IMR-90 (cell line): ENCODE measurements around the gene ZSCAN10. TPM values are rescaled to one million over a fixed set of nuclear protein-coding genes. Genes with fewer than 3 reads are reported as not detected.
A peak's percentile ranks its signal among the peaks of the same experiment; 100 is the strongest.

Source experiments
- ATAC-seq: fragments of 200-7000 bp; cut with Tn5 transposase; 2 replicates; pipeline ENCODE4 v1.9.1; 2020; ENCODE audit warnings: low read depth, mild to moderate bottlenecking, moderate library complexity
- BruUV-seq: library from RNA; stranded (reverse); fragments of 400-500 nt; replicated peaks from 2 replicates; lab custom pipeline; 2021; lab: Mats Ljungman, UMichigan
- CTCF ChIA-PET: fragments of 300-600 bp; formaldehyde crosslinking; extraction: SDS; loops from one replicate; lab custom pipeline; 2021; ENCODE audit warnings: antibody characterized with exemption; lab: Yijun Ruan, JAX
- POLR2A ChIA-PET: fragments of 300-600 bp; sonication (Branson Sonifier 250); formaldehyde crosslinking; loops from one replicate; lab custom pipeline; 2022; ENCODE audit warnings: antibody characterized with exemption; ENCODE audit not compliant: unreplicated experiment; lab: Charles Lee
- DNase-seq: peaks from one replicate; pipeline ENCODE4 v3.0.0; 2013
- H2AFZ ChIP-seq: replicated peaks from 2 replicates; pipeline ENCODE3; 2013; ENCODE audit warnings: low read length, mild to moderate bottlenecking; ENCODE audit not compliant: poor library complexity
- H2AK5ac ChIP-seq: 2 replicates; pipeline ENCODE4 v1.6.1; 2013; ENCODE audit warnings: low read depth, low read length, inconsistent platforms
- H2AK9ac ChIP-seq: replicated peaks from 2 replicates; pipeline ENCODE3; 2013; ENCODE audit warnings: mild to moderate bottlenecking, low read depth, low read length, moderate library complexity; ENCODE audit not compliant: poor library complexity
- H2BK120ac ChIP-seq: 2 replicates; pipeline ENCODE4 v1.6.1; 2013; ENCODE audit warnings: low read depth, low read length, inconsistent platforms
- H2BK15ac ChIP-seq: 3 replicates; pipeline ENCODE4 v1.6.1; 2013; ENCODE audit warnings: low read depth, low read length, inconsistent platforms
- H2BK20ac ChIP-seq: 2 replicates; pipeline ENCODE4 v1.6.1; 2013; ENCODE audit warnings: low read depth, mild to moderate bottlenecking, inconsistent platforms, low read length, moderate library complexity
- H2BK5ac ChIP-seq: 2 replicates; pipeline ENCODE4 v1.6.1; 2013; ENCODE audit warnings: mild to moderate bottlenecking, low read depth, low read length, inconsistent platforms; ENCODE audit not compliant: poor library complexity, severe bottlenecking
- H3K14ac ChIP-seq: replicated peaks from 2 replicates; pipeline ENCODE4 v1.6.1; 2013; ENCODE audit warnings: low read depth, low read length, inconsistent platforms
- H3K18ac ChIP-seq: 2 replicates; pipeline ENCODE4 v1.6.1; 2013; ENCODE audit warnings: low read depth, low read length, control low read depth
- H3K23ac ChIP-seq: 2 replicates; pipeline ENCODE4 v1.6.1; 2013; ENCODE audit warnings: low read depth, low read length, inconsistent platforms
- H3K27ac ChIP-seq: 2 replicates; pipeline ENCODE4 v1.5.1; 2013; ENCODE audit warnings: mild to moderate bottlenecking, control low read depth, low read length; ENCODE audit not compliant: insufficient read depth
- H3K27me3 ChIP-seq: 2 replicates; pipeline ENCODE4 v1.6.1; 2013; ENCODE audit warnings: low read length; ENCODE audit not compliant: control insufficient read depth, insufficient read depth
- H3K36me3 ChIP-seq: 2 replicates; pipeline ENCODE4 v1.6.1; 2013; ENCODE audit warnings: low read length, mixed read lengths; ENCODE audit not compliant: control insufficient read depth, insufficient read depth
- H3K4ac ChIP-seq: 2 replicates; pipeline ENCODE4 v1.6.1; 2013; ENCODE audit warnings: low read depth, low read length, inconsistent platforms
- H3K4me1 ChIP-seq: 2 replicates; pipeline ENCODE4 v1.6.1; 2013; ENCODE audit warnings: low read length, mixed read lengths; ENCODE audit not compliant: control insufficient read depth, insufficient read depth
- H3K4me2 ChIP-seq: 2 replicates; pipeline ENCODE4 v1.6.1; 2013; ENCODE audit warnings: low read depth, mild to moderate bottlenecking, control low read depth, low read length, moderate library complexity
- H3K4me3 ChIP-seq: 2 replicates; pipeline ENCODE4 v1.5.1; 2013; ENCODE audit warnings: low read depth, mild to moderate bottlenecking, control low read depth, low read length, moderate library complexity; ENCODE audit not compliant: insufficient read depth
- H3K56ac ChIP-seq: 2 replicates; pipeline ENCODE4 v1.6.1; 2013; ENCODE audit warnings: low read length, inconsistent platforms; ENCODE audit not compliant: insufficient read depth; ENCODE audit errors: extremely low read depth
- H3K79me1 ChIP-seq, 2 experiments: 2 replicates each; pipeline ENCODE4 v1.6.1; 2013; ENCODE audit warnings: low read length in 2 of 2, inconsistent platforms in 1 of 2, low read depth in 1 of 2
- H3K9ac ChIP-seq: 2 replicates; pipeline ENCODE4 v1.6.1; 2013; ENCODE audit warnings: low read depth, low read length, control low read depth
- H3K9me1 ChIP-seq: 2 replicates; pipeline ENCODE4 v1.6.1; 2013; ENCODE audit warnings: low read length, inconsistent platforms; ENCODE audit not compliant: insufficient read depth
- H3K9me3 ChIP-seq: 2 replicates; pipeline ENCODE4 v1.6.1; 2013; ENCODE audit warnings: low read length; ENCODE audit not compliant: control insufficient read depth, insufficient read depth
- H4K20me1 ChIP-seq: 2 replicates; pipeline ENCODE4 v1.6.1; 2013; ENCODE audit warnings: low read length, inconsistent platforms; ENCODE audit not compliant: insufficient read depth
- H4K5ac ChIP-seq: 2 replicates; pipeline ENCODE4 v1.6.1; 2013; ENCODE audit warnings: mild to moderate bottlenecking, low read depth, low read length, control low read depth
- H4K8ac ChIP-seq, 2 experiments: 2 replicates each; pipeline ENCODE4 v1.6.1; 2013; ENCODE audit warnings: low read depth in 2 of 2, low read length in 2 of 2, control low read depth in 1 of 2, inconsistent platforms in 1 of 2
- H4K91ac ChIP-seq: 2 replicates; pipeline ENCODE4 v1.6.1; 2013; ENCODE audit warnings: low read depth, low read length, inconsistent platforms; ENCODE audit not compliant: insufficient read depth
- BHLHE40 ChIP-seq: fragments of 150-350 bp; IDR thresholded peaks from 2 replicates; pipeline ENCODE4 v1.6.1; 2016; ENCODE audit warnings: mild to moderate bottlenecking, low read depth, low read length
- CEBPB ChIP-seq: IDR thresholded peaks from 2 replicates; pipeline ENCODE4 v1.6.1; 2012; ENCODE audit warnings: low read depth, low read length, improper control_type of control experiment
- CHD1 ChIP-seq: IDR thresholded peaks from 2 replicates; pipeline ENCODE4 v1.6.1; 2012; ENCODE audit warnings: low read depth, low read length, improper control_type of control experiment
- FOS ChIP-seq: fragments of 150-350 bp; IDR thresholded peaks from 2 replicates; pipeline ENCODE4 v1.6.1; 2016; ENCODE audit warnings: low read depth, low read length
- MAFK ChIP-seq: IDR thresholded peaks from 2 replicates; pipeline ENCODE4 v1.6.1; 2012; ENCODE audit warnings: low read depth, low read length, improper control_type of control experiment
- MAZ ChIP-seq: IDR thresholded peaks from 2 replicates; pipeline ENCODE4 v1.6.1; 2012; ENCODE audit warnings: low read depth, mild to moderate bottlenecking, low read length, improper control_type of control experiment, moderate library complexity, borderline replicate concordance
- MXI1 ChIP-seq: IDR thresholded peaks from 2 replicates; pipeline ENCODE4 v1.6.1; 2012; ENCODE audit warnings: low read depth, mild to moderate bottlenecking, low read length, moderate library complexity, borderline replicate concordance
- NFE2L2 ChIP-seq: fragments of 150-350 bp; IDR thresholded peaks from 2 replicates; pipeline ENCODE4 v1.6.1; 2016; ENCODE audit warnings: low read depth, mild to moderate bottlenecking, low read length
- POLR2A ChIP-seq: IDR thresholded peaks from 2 replicates; pipeline ENCODE4 v1.6.1; 2012; ENCODE audit warnings: mild to moderate bottlenecking, low read depth, low read length
- RAD21 ChIP-seq: IDR thresholded peaks from 2 replicates; pipeline ENCODE4 v1.6.1; 2012; ENCODE audit warnings: low read length, improper control_type of control experiment
- RCOR1 ChIP-seq: IDR thresholded peaks from 2 replicates; pipeline ENCODE4 v1.6.1; 2012; ENCODE audit warnings: mild to moderate bottlenecking, low read length, improper control_type of control experiment; ENCODE audit not compliant: insufficient replicate concordance
- RFX5 ChIP-seq: IDR thresholded peaks from 2 replicates; pipeline ENCODE4 v1.8.0; 2012; ENCODE audit warnings: low read depth, mild to moderate bottlenecking, low read length, moderate library complexity
- SMC3 ChIP-seq: fragments of 150-350 bp; IDR thresholded peaks from 2 replicates; pipeline ENCODE4 v1.6.1; 2016; ENCODE audit warnings: low read depth, mild to moderate bottlenecking, antibody characterized with exemption, low read length, moderate library complexity
- WGBS, 2 experiments: methylation state at CpG; one replicate each; pipeline versions ENCODE4 v1.1.5 to v1.1.7; 2013; ENCODE audit warnings: missing lambda C conversion rate in 2 of 2; ENCODE audit not compliant: insufficient read length in 1 of 2; ENCODE audit errors: extremely low coverage in 2 of 2; 5-methylcytosine and 5-hydroxymethylcytosine counted together
- dilution Hi-C: fragments of 300-500 bp; cut with HindIII; formaldehyde crosslinking; loops from one replicate; pipeline ENCODE4 v1.14.3; 2018; ENCODE audit warnings: low sequenced_read_pairs; ENCODE audit not compliant: unreplicated experiment
- in situ Hi-C: fragments of 300-500 bp; cut with MboI; formaldehyde crosslinking; loops from 3 replicates; pipeline ENCODE4 v1.14.3; 2019; ENCODE audit warnings: low sequenced_read_pairs, inconsistent platforms, mixed read lengths
- intact Hi-C: fragments of 100-400 bp; cut with micrococcal nuclease; formaldehyde crosslinking; loops from 2 replicates; pipeline ENCODE4 v1.10.0; 2022
- polyA plus RNA-seq, 3 experiments: library from polyadenylated mRNA; depleted of rRNA; stranded (reverse); fragments of >200 nt; gene quantifications; 2 replicates each; pipeline ENCODE4 v1.2.3, GENCODE V29; 2012; ENCODE audit warnings: low replicate concordance in 1 of 3
- total RNA-seq: library from RNA; depleted of rRNA; stranded (reverse); fragments of >200 nt; gene quantifications from 2 replicates; pipeline ENCODE4 v1.2.3, GENCODE V29; 2012
- TF ChIP-seq, protein P1 (sequence below): fragments of 150-350 bp; IDR thresholded peaks from 2 replicates; pipeline ENCODE4 v1.6.1; 2016; ENCODE audit warnings: low read depth, mild to moderate bottlenecking, low read length, moderate library complexity, borderline replicate concordance
- TF ChIP-seq, protein P2 (sequence below): fragments of 150-350 bp; IDR thresholded peaks from 2 replicates; pipeline ENCODE4 v1.6.1; 2017; ENCODE audit warnings: mild to moderate bottlenecking, antibody characterized with exemption, low read length, low read depth
- TF ChIP-seq, protein P3 (sequence below): conservative IDR thresholded peaks from 2 replicates; pipeline ENCODE4 v1.5.1; 2012; ENCODE audit warnings: mild to moderate bottlenecking, low read depth, low read length, improper control_type of control experiment

Gene ZSCAN10
- total and polyA plus RNA-seq, 2 of the 4 experiments (the other 2 are of a cell fraction), result not detected

DNA sequence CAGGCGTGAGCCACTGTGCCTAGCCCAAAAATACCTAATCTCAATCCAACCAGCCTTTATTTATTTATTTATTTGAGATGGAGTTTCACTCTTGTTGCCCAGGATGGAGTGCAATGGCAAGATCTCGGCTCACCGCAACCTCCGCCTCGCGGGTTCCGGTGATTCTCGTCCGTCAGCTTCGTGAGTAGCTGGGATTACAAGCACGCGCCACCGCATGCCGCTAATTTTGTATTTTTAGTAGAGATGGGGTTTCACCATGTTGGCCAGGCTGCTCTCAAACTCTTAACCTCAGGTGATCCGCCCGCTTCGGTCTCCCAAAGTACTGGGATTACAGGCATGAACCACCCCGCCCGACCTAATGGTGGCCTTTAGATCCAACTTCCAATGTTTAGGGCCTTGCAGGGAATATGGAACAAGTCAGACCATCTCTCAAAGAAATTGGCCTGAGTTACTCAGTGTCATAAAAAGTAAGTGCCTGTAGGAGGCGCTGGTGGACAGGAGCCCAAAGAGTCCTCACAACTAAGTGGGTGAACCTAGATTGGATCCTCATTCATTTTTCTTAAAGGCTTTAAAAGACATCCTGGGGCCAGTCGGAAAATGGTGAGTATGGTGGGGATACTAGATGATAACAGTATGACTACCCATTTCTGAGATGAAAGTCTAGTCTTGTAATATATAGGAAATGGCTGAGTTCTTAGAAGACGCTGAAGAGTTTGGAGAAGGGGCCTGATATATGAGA lies 4.6 kb downstream of the ZSCAN10 start:
- no peak overlapping the region for H2BK120ac ChIP-seq
- no peak overlapping the region for H4K8ac ChIP-seq
- H3K27me3 ChIP-seq, result peaks cover 44% of the 10 kb centered on the region
- no peak overlapping the region for H3K4me2 ChIP-seq
- no peak for ATAC-seq
- H3K9ac ChIP-seq, result no peak overlapping the region
- WGBS, 2 experiments, result 94% methylated on average over 9 of the region's 22 CpGs; no CpG with 5 or more reads in 1 of the 2 experiments
- in situ Hi-C loops, result no loop called here
- H2AK9ac ChIP-seq, result no peak overlapping the region
- no peak overlapping the region for H3K4me3 ChIP-seq
- H3K14ac ChIP-seq, result no peak overlapping the region
- no peaks in the 10 kb centered on the region for H3K9me3 ChIP-seq
- CTCF ChIA-PET, result no interaction called here
- H3K23ac ChIP-seq, result no peak overlapping the region
- H2BK20ac ChIP-seq, result no peak overlapping the region
- H2AK5ac ChIP-seq, result no peak overlapping the region
- H3K79me1 ChIP-seq, result no peaks in the 10 kb centered on the region
- no peak overlapping the region for H3K4ac ChIP-seq
- no peak overlapping the region for H4K91ac ChIP-seq
- POLR2A ChIA-PET, result no interaction called here
- no peaks in the 10 kb centered on the region for H3K36me3 ChIP-seq
- no peak overlapping the region for H2BK5ac ChIP-seq
- intact Hi-C loops, result no loop called here
- H3K27ac ChIP-seq, result no peak overlapping the region
- DNase-seq, result peak; percentile 23
- dilution Hi-C loops, result no loop called here
- H3K56ac ChIP-seq, result no peak overlapping the region
- peaks cover 4% of the 10 kb centered on the region for H3K9me1 ChIP-seq
- no peaks in the 10 kb centered on the region for H4K20me1 ChIP-seq
- no peak overlapping the region for H2AFZ ChIP-seq
- no peaks in the 10 kb centered on the region for H3K4me1 ChIP-seq
- no peak overlapping the region for H3K18ac ChIP-seq
- TF ChIP-seq RAD21 (peak; percentile 38), MAFK (no peak), CHD1 (no peak), MAZ (no peak), CEBPB (no peak), POLR2A (no peak), SMC3 (no peak), BHLHE40 (no peak), FOS (no peak), RFX5 (no peak), MXI1 (no peak), RCOR1 (no peak), NFE2L2 (no peak)
- TF ChIP-seq, protein P1, sequence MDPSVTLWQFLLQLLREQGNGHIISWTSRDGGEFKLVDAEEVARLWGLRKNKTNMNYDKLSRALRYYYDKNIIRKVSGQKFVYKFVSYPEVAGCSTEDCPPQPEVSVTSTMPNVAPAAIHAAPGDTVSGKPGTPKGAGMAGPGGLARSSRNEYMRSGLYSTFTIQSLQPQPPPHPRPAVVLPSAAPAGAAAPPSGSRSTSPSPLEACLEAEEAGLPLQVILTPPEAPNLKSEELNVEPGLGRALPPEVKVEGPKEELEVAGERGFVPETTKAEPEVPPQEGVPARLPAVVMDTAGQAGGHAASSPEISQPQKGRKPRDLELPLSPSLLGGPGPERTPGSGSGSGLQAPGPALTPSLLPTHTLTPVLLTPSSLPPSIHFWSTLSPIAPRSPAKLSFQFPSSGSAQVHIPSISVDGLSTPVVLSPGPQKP, result no peak
- TF ChIP-seq, protein P2, sequence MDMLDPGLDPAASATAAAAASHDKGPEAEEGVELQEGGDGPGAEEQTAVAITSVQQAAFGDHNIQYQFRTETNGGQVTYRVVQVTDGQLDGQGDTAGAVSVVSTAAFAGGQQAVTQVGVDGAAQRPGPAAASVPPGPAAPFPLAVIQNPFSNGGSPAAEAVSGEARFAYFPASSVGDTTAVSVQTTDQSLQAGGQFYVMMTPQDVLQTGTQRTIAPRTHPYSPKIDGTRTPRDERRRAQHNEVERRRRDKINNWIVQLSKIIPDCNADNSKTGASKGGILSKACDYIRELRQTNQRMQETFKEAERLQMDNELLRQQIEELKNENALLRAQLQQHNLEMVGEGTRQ, result no peak
- TF ChIP-seq, protein P3, sequence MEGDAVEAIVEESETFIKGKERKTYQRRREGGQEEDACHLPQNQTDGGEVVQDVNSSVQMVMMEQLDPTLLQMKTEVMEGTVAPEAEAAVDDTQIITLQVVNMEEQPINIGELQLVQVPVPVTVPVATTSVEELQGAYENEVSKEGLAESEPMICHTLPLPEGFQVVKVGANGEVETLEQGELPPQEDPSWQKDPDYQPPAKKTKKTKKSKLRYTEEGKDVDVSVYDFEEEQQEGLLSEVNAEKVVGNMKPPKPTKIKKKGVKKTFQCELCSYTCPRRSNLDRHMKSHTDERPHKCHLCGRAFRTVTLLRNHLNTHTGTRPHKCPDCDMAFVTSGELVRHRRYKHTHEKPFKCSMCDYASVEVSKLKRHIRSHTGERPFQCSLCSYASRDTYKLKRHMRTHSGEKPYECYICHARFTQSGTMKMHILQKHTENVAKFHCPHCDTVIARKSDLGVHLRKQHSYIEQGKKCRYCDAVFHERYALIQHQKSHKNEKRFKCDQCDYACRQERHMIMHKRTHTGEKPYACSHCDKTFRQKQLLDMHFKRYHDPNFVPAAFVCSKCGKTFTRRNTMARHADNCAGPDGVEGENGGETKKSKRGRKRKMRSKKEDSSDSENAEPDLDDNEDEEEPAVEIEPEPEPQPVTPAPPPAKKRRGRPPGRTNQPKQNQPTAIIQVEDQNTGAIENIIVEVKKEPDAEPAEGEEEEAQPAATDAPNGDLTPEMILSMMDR, result peak; percentile 56
- no TSS peak for BruUV-seq
- H2BK15ac ChIP-seq, result no peak overlapping the region
- H4K5ac ChIP-seq, result no peak overlapping the region
